Right kidney (tissue), 1 donor: ENCODE data around the gene FAM240B.
A peak's percentile ranks its signal among the peaks of the same experiment; 100 is the strongest.

Experiments used
- DNase-seq: peaks from one replicate; pipeline ENCODE4 v3.0.0-alpha.2; 2016

FAM240B gene

GRCh38 chr9:38699337-38699736 is 20.6 kb downstream of the FAM240B start:
- DNase-seq = no peak

- no peak for DNase-seq
These were observed 22.1 kb downstream of the FAM240B start for GRCh38 chr9:38697776-38698300.

- DNase-seq = no peak
These were observed 22.9 kb downstream of the FAM240B start for GRCh38 chr9:38696999-38697398.

GRCh38 chr9:38694676-38695075 is 25.3 kb downstream of the FAM240B start:
- no peak for DNase-seq

- no peak for DNase-seq
These were observed 27.2 kb downstream of the FAM240B start for GRCh38 chr9:38692707-38693106.

GRCh38 chr9:38690574-38690973 is 29.4 kb downstream of the FAM240B start:
- DNase-seq = no peak

- peak; percentile 25 for DNase-seq
These were observed 30.3 kb downstream of the FAM240B start for GRCh38 chr9:38689678-38690077.

GRCh38 chr9:38687992-38688391 is 31.9 kb downstream of the FAM240B start:
- no peak for DNase-seq

GRCh38 chr9:38687389-38687842 is 32.5 kb downstream of the FAM240B start:
- DNase-seq = peak; percentile 58

GRCh38 chr9:38686933-38687332 is 33.0 kb downstream of the FAM240B start:
- no peak for DNase-seq

GRCh38 chr9:38685535-38685934 is 34.4 kb downstream of the FAM240B start:
- no peak for DNase-seq

GRCh38 chr9:38683336-38683735 is 36.6 kb downstream of the FAM240B start:
- DNase-seq = no peak

GRCh38 chr9:38682713-38683112 is 37.2 kb downstream of the FAM240B start:
- no peak for DNase-seq

GRCh38 chr9:38681747-38682227 is 38.1 kb downstream of the FAM240B start:
- no peak for DNase-seq

GRCh38 chr9:38680837-38681445 is 39.0 kb downstream of the FAM240B start:
- no peak for DNase-seq

GRCh38 chr9:38677660-38678303 is 42.2 kb downstream of the FAM240B start:
- DNase-seq = no peak

GRCh38 chr9:38675831-38676230 is 44.1 kb downstream of the FAM240B start:
- no peak for DNase-seq

- DNase-seq = no peak
These were observed 44.7 kb downstream of the FAM240B start for GRCh38 chr9:38675211-38675610.

GRCh38 chr9:38673399-38674193 is 46.3 kb downstream of the FAM240B start:
- DNase-seq = no peak

- no peak for DNase-seq
These were observed 48.2 kb downstream of the FAM240B start for GRCh38 chr9:38671748-38672147.

GRCh38 chr9:38671372-38671731 is 48.6 kb downstream of the FAM240B start:
- no peak for DNase-seq

GRCh38 chr9:38670542-38671371 is 49.2 kb downstream of the FAM240B start:
- DNase-seq = no peak
